ENCODE results near the gene BCL6B.

Gene BCL6B

GRCh38 chr17:7010523-7010922 lies 12.3 kb upstream of the BCL6B start:
- no peak for DNase-seq (ENCODE audit: low spot score)

- no peak for DNase-seq (ENCODE audit: low spot score)
These were observed 11.4 kb upstream of the BCL6B start for GRCh38 chr17:7011415-7011814.

- DNase-seq (ENCODE audit: low spot score) = peak; percentile 2
These were observed 11.0 kb upstream of the BCL6B start for GRCh38 chr17:7011942-7012254.

- peak; percentile 96 for DNase-seq (ENCODE audit: low spot score)
These were observed 8.4 kb upstream of the BCL6B start for GRCh38 chr17:7014261-7014994.

GRCh38 chr17:7014995-7015958 lies 7.6 kb upstream of the BCL6B start:
- no peak for DNase-seq (ENCODE audit: low spot score)

GRCh38 chr17:7016418-7016817 lies 6.4 kb upstream of the BCL6B start:
- DNase-seq (ENCODE audit: low spot score) = no peak

- DNase-seq (ENCODE audit: low spot score) = no peak
These were observed 5.7 kb upstream of the BCL6B start for GRCh38 chr17:7016886-7017826.

GRCh38 chr17:7017827-7018200 lies 5.0 kb upstream of the BCL6B start:
- no peak for DNase-seq (ENCODE audit: low spot score)

GRCh38 chr17:7018331-7018964 lies 4.4 kb upstream of the BCL6B start:
- DNase-seq (ENCODE audit: low spot score) = no peak

- no peak for DNase-seq (ENCODE audit: low spot score)
These were observed 3.5 kb upstream of the BCL6B start for GRCh38 chr17:7019367-7019766.

- no peak for DNase-seq (ENCODE audit: low spot score)
These were observed 2.9 kb upstream of the BCL6B start for GRCh38 chr17:7019839-7020519.

GRCh38 chr17:7020894-7021664 lies 1.8 kb upstream of the BCL6B start:
- no peak for DNase-seq (ENCODE audit: low spot score)

GRCh38 chr17:7021993-7022778 lies 664 bp upstream of the BCL6B start:
- peak; percentile 79 for DNase-seq (ENCODE audit: low spot score)

GRCh38 chr17:7023576-7024401 lies 939 bp downstream of the BCL6B start:
- no peak for DNase-seq (ENCODE audit: low spot score)

GRCh38 chr17:7024402-7024785 lies 1.5 kb downstream of the BCL6B start:
- no peak for DNase-seq (ENCODE audit: low spot score)

- no peak for DNase-seq (ENCODE audit: low spot score)
These were observed 2.4 kb downstream of the BCL6B start for GRCh38 chr17:7025245-7025644.

- no peak for DNase-seq (ENCODE audit: low spot score)
These were observed 3.7 kb downstream of the BCL6B start for GRCh38 chr17:7026471-7027115.

GRCh38 chr17:7027335-7027734 lies 4.5 kb downstream of the BCL6B start:
- DNase-seq (ENCODE audit: low spot score) = no peak

Data from LoVo (cell line).